Body of pancreas (tissue), 4 donors: Measurements from ENCODE around the gene MST1.

Experiments
- CTCF ChIP-seq, 7 experiments: fragments of 450-650 bp in 4 of 7; fragments of 200-600 bp in 3 of 7; sonication (generic) in 3 of 7; IDR thresholded peaks; one replicate each; pipeline ENCODE4 v1.5.1; 2016 to 2019; ENCODE audit warnings: antibody characterized with exemption in 7 of 7
- POLR2A ChIP-seq, 3 donors: fragments of 450-650 bp; IDR thresholded peaks; one replicate each; pipeline ENCODE4 v1.6.1; 2016; ENCODE audit warnings: antibody characterized with exemption in 3 of 3, mild to moderate bottlenecking in 2 of 3

DNA sequence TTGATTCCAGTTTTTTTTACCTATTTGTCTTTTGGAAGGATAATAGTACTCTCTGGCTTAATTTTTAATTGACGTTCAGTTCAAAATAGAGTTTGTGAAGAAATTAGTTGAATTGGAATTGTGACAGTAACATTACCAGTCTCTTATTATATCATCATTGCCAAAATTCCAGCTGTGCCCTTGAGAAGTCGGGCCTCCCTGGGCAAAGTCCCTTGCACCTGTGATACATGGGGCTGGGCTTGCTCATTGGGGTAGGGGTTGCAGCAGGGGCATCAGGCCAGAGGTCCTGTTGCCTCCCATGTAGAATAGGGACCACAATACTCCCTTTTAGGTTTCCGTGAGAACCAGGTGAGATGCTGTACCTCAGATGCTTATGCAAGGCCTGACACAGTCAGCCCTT lies 43.0 kb downstream of the MST1 start:
- TF ChIP-seq CTCF (IDR thresholded peaks at IDR 0.05) (no peak), POLR2A (IDR thresholded peaks at IDR 0.05) (no peak)
